HepG2 (cell line): Measurements from ENCODE around the gene CTNNA1. TPM values are rescaled to one million over a fixed set of nuclear protein-coding genes. Genes with fewer than 3 reads are reported as not detected.

Experiments
- ATAC-seq: fragments of 200-7000 bp; cut with Tn5 transposase; 3 replicates; pipeline ENCODE4 v1.9.1; 2020; ENCODE audit warnings: mild to moderate bottlenecking, moderate library complexity
- BruUV-seq: library from RNA; stranded (reverse); fragments of 400-500 nt; replicated peaks from 2 replicates; lab custom pipeline; 2021; lab: Mats Ljungman, UMichigan
- CTCF ChIA-PET: fragments of 300-600 bp; formaldehyde crosslinking; extraction: SDS; loops from one replicate; lab custom pipeline; 2021; ENCODE audit warnings: low total read pairs, inconsistent platforms, low intra/inter-chr PET ratio; lab: Yijun Ruan, JAX
- POLR2A ChIA-PET: fragments of 350-600 bp; sonication (Branson Sonifier 250); formaldehyde crosslinking; loops from one replicate; lab custom pipeline; 2020; ENCODE audit warnings: antibody characterized with exemption, inconsistent platforms; lab: Yijun Ruan, JAX
- DNase-seq: peaks from one replicate; pipeline ENCODE4 v3.0.0-alpha.2; 2015; ENCODE audit warnings: low spot score
- FAIRE-seq: peaks from 3 replicates; lab custom pipeline; 2011; peaks lifted over from hg19 to GRCh38; lab: Jason Lieb, UNC
- H2AFZ ChIP-seq: one replicate; pipeline ENCODE4 v1.6.1; 2011; ENCODE audit warnings: low read length, inconsistent platforms
- H3K27ac ChIP-seq: fragments of 300-600 bp; 3 replicates; pipeline ENCODE4 v1.8.0; 2011; ENCODE audit warnings: mixed run types, mild to moderate bottlenecking, mixed read lengths, low read length, inconsistent platforms; ENCODE audit not compliant: insufficient read depth; ENCODE audit errors: extremely low read length
- H3K27me3 ChIP-seq, 2 experiments: fragments of 200-600 bp in 1 of 2; 2 replicates in 1 of 2; 3 replicates in 1 of 2; pipeline versions ENCODE4 v1.6.0 to v1.8.0; 2011; ENCODE audit warnings: low read length in 2 of 2, mild to moderate bottlenecking in 2 of 2, moderate library complexity in 2 of 2, inconsistent platforms in 1 of 2; ENCODE audit not compliant: insufficient read depth in 2 of 2, control insufficient read depth in 1 of 2
- H3K36me3 ChIP-seq, 2 experiments: fragments of 200-600 bp in 1 of 2; replicated peaks in 1 of 2; 2 replicates in 1 of 2; 3 replicates in 1 of 2; pipeline versions ENCODE4 v1.5.1 to v1.8.0; 2011; ENCODE audit warnings: low read length in 2 of 2, inconsistent platforms in 1 of 2; ENCODE audit not compliant: insufficient read depth in 2 of 2, control insufficient read depth in 1 of 2
- H3K4me1 ChIP-seq: 2 replicates; pipeline ENCODE4 v1.5.1; 2012; ENCODE audit warnings: low read length, inconsistent platforms; ENCODE audit not compliant: insufficient read depth
- H3K4me2 ChIP-seq: 2 replicates; pipeline ENCODE4 v1.6.0; 2011; ENCODE audit warnings: low read depth, low read length, inconsistent platforms
- H3K4me3 ChIP-seq, 3 experiments: fragments of 200-600 bp in 1 of 3; sonication (generic), shearing (Covaris generic) in 1 of 3; replicated peaks in 1 of 3; 2 replicates each; pipeline ENCODE4 v1.5.1; 2011 to 2016; ENCODE audit warnings: low read length in 3 of 3, inconsistent platforms in 2 of 3, low read depth in 2 of 3, mild to moderate bottlenecking in 2 of 3, control low read depth in 1 of 3, mixed read lengths in 1 of 3; ENCODE audit not compliant: insufficient read depth in 1 of 3
- H3K79me2 ChIP-seq: one replicate; pipeline ENCODE4 v1.6.1; 2011; ENCODE audit warnings: low read length, inconsistent platforms; ENCODE audit not compliant: insufficient read depth
- H3K9ac ChIP-seq: 2 replicates; pipeline ENCODE4 v1.6.0; 2011; ENCODE audit warnings: mild to moderate bottlenecking, low read depth, low read length, inconsistent platforms; ENCODE audit not compliant: insufficient read depth
- H3K9me3 ChIP-seq: 2 replicates; pipeline ENCODE4 v1.5.1; 2012; ENCODE audit warnings: mild to moderate bottlenecking, low read length
- H4K20me1 ChIP-seq: 2 replicates; pipeline ENCODE4 v1.6.0; 2011; ENCODE audit warnings: inconsistent platforms, mild to moderate bottlenecking, low read length, moderate library complexity; ENCODE audit not compliant: insufficient read depth
- ARID3A ChIP-seq: IDR thresholded peaks from 2 replicates; pipeline ENCODE4 v1.6.1; 2012; ENCODE audit warnings: low read depth, low read length, improper control_type of control experiment
- FOXM1 ChIP-seq: sonication (generic); formaldehyde crosslinking; IDR thresholded peaks from 2 replicates; pipeline ENCODE4 v1.5.0; 2020; ENCODE audit warnings: missing genetic modification reagents
- ZNF432 ChIP-seq: sonication (generic); formaldehyde crosslinking; IDR thresholded peaks from 2 replicates; pipeline ENCODE4 v1.5.0; 2020; ENCODE audit warnings: missing genetic modification reagents, mild to moderate bottlenecking, borderline replicate concordance
- ZNF576 ChIP-seq: sonication (generic); formaldehyde crosslinking; IDR thresholded peaks from 2 replicates; pipeline ENCODE4 v1.4.0; 2020; ENCODE audit warnings: mild to moderate bottlenecking, missing genetic modification reagents
- WGBS: methylation state at CpG from one replicate; pipeline ENCODE4 v1.1.6; 2017; ENCODE audit warnings: low lambda C conversion rate; 5-methylcytosine and 5-hydroxymethylcytosine counted together
- in situ Hi-C: cut with HindIII; loops from 2 replicates; pipeline ENCODE4 v1.10.0; 2017; ENCODE audit warnings: low pct_unique_long_range_greater_than_20kb; ENCODE audit not compliant: extremely low pct_ligation_motif_present
- intact Hi-C: fragments of 100-400 bp; cut with micrococcal nuclease; formaldehyde crosslinking; loops from one replicate; pipeline ENCODE4 v1.10.0; 2022; ENCODE audit not compliant: unreplicated experiment
- polyA plus RNA-seq, 8 experiments: library from polyadenylated mRNA; depleted of rRNA in 3 of 8; stranded (reverse) in 7 of 8; unstranded in 1 of 8; fragments of >200 nt; fragmentation: Illumina TruSeq in 4 of 8; extraction: Trizol in 4 of 8; gene quantifications; 2 replicates each; pipeline versions ENCODE4 v1.2.1 to v1.2.3, GENCODE V29; 2011 to 2016; ENCODE audit warnings: low read depth in 4 of 8, missing spikeins in 1 of 8, mixed read lengths in 1 of 8; ENCODE audit not compliant: insufficient read depth in 1 of 8
- total RNA-seq, 5 experiments: library from RNA; depleted of rRNA; stranded (reverse); fragments of >200 nt; fragmentation: Illumina TruSeq; extraction: Trizol; gene quantifications; 2 replicates each; pipeline ENCODE4 v1.2.3, GENCODE V29; 2016; ENCODE audit warnings: low read depth in 1 of 5
- TF ChIP-seq, protein P1 (sequence below): sonication (generic); formaldehyde crosslinking; IDR thresholded peaks from 2 replicates; pipeline ENCODE4 v1.4.0; 2020; ENCODE audit warnings: missing genetic modification reagents

Gene CTNNA1
- total and polyA plus RNA-seq, 2 of the 13 experiments (the other 11 are each of a cell fraction or from before 2014, with no cell fraction given) = 66.8 to 162 TPM

DNA sequence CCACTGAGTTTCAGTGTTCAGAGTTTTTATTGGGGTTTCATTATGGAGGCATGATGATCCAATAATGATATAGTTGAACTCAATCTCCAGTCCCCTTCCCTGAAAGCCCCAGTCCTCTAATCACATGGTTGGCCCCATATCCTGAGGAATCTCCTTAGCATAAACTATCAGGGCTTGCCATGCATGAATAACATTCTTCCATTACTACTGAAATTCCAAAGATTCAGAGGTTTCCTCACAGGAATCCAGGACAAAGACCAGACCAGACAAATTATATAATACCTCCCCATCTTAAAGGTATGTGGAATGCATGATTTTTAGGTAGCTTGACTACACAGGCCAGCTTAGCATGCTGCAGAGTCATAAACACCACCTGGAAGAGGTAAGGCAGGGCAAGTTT, 137.4 kb downstream of the CTNNA1 start (continued):
- TF ChIP-seq, protein P1, sequence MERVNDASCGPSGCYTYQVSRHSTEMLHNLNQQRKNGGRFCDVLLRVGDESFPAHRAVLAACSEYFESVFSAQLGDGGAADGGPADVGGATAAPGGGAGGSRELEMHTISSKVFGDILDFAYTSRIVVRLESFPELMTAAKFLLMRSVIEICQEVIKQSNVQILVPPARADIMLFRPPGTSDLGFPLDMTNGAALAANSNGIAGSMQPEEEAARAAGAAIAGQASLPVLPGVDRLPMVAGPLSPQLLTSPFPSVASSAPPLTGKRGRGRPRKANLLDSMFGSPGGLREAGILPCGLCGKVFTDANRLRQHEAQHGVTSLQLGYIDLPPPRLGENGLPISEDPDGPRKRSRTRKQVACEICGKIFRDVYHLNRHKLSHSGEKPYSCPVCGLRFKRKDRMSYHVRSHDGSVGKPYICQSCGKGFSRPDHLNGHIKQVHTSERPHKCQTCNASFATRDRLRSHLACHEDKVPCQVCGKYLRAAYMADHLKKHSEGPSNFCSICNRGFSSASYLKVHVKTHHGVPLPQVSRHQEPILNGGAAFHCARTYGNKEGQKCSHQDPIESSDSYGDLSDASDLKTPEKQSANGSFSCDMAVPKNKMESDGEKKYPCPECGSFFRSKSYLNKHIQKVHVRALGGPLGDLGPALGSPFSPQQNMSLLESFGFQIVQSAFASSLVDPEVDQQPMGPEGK (CRISPR knock-in tag) = no peak
- no peak for TF ChIP-seq ZNF576 (CRISPR knock-in tag)

DNA sequence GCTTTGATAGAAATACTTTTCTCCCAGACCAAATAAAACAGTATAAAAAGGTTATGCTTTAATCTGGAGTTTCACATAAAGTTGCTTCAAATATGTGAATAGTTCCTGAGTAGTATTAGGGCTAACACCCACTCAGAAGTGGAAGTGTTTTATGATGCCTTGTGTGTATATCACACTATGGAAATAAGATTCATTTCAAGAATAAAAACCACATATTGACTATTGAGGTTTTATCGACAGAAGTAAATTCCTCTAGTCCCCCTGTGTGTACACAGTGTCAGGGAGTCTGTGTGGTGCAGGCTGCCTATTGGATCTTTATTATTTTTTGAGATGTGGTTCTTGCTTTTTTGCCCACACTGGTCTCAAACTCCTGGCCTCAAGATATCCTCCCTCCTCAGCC, 142.7 kb downstream of the CTNNA1 start:
- ChIA-PET CTCF (no interaction called here), POLR2A (no interaction called here)
- Histone ChIP-seq H3K9me3 (no peaks in the 10 kb centered on the region), H3K36me3 (peaks cover 14 to 32% of the 10 kb centered on the region in 2 experiments; a peak in 4 of 5 replicates), H3K27me3 (no peaks in the 10 kb centered on the region), H3K79me2 (no peaks in the 10 kb centered on the region), H3K27ac (no peak overlapping the region), H3K9ac (no peak overlapping the region), H4K20me1 (no peaks in the 10 kb centered on the region), H3K4me3 (no peak overlapping the region), H3K4me2 (no peak overlapping the region), H3K4me1 (0 out of 2 replicates have a peak, but pooled peaks cover 8% of the 10 kb centered on the region), H2AFZ (no peak overlapping the region)
- intact Hi-C loops (no loop called here), in situ Hi-C loops (no loop called here)
- no peak for DNase-seq
- BruUV-seq = no TSS peak
- no peak for FAIRE-seq
- no peak for ATAC-seq
- WGBS = 100% methylated on average over 1 of the region's 1 CpG
- TF ChIP-seq ARID3A (no peak), ZNF432 (no peak), FOXM1 (CRISPR knock-in tag) (no peak)
